GM12873 (cell line): Measurements from ENCODE around the gene ZIC5.

Experiments used
- TF ChIP-seq, protein P1 (sequence below): IDR thresholded peaks from 2 replicates; pipeline ENCODE4 v1.5.1; 2012; ENCODE audit warnings: low read depth, mild to moderate bottlenecking, moderate library complexity, low read length, control low read depth; ENCODE audit not compliant: insufficient read depth; ENCODE audit errors: missing control alignments

ZIC5 gene

DNA sequence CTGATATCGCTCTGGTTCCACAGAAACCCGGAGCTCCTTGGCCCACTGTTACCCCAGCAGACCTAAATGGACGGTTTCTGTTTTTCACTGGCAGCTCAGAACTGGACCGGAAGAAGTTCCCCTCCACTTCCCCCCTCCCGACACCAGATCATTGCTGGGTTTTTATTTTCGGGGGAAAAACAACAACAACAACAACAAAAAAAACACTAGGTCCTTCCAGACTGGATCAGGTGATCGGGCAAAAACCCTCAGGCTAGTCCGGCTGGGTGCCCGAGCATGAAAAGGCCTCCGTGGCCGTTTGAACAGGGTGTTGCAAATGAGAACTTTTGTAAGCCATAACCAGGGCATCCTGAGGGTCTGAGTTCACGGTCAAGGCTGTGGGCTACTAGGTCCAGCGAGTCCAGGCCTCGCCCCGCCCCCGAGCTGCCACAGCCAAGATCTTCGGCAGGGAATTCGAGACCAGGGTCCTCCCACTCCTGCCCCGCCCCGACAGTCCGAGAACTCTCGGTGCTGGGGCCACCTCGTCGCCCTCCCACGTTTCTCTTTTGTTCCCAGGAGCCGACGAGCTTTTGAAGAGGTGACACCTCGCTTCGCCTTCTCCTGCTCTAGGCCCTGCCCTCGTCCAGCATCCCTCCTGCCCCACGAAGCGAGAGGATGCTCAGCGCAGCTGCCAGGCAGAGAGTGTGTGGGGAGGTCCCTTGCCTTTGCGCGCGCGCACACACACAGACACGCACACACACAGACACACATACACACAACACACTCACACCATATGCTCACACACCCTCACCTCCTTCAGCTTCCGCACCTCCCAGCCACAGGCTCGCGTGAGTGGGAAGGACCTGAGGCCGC, 18.8 kb upstream of the ZIC5 start:
- TF ChIP-seq, protein P1, sequence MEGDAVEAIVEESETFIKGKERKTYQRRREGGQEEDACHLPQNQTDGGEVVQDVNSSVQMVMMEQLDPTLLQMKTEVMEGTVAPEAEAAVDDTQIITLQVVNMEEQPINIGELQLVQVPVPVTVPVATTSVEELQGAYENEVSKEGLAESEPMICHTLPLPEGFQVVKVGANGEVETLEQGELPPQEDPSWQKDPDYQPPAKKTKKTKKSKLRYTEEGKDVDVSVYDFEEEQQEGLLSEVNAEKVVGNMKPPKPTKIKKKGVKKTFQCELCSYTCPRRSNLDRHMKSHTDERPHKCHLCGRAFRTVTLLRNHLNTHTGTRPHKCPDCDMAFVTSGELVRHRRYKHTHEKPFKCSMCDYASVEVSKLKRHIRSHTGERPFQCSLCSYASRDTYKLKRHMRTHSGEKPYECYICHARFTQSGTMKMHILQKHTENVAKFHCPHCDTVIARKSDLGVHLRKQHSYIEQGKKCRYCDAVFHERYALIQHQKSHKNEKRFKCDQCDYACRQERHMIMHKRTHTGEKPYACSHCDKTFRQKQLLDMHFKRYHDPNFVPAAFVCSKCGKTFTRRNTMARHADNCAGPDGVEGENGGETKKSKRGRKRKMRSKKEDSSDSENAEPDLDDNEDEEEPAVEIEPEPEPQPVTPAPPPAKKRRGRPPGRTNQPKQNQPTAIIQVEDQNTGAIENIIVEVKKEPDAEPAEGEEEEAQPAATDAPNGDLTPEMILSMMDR, result no peak

DNA sequence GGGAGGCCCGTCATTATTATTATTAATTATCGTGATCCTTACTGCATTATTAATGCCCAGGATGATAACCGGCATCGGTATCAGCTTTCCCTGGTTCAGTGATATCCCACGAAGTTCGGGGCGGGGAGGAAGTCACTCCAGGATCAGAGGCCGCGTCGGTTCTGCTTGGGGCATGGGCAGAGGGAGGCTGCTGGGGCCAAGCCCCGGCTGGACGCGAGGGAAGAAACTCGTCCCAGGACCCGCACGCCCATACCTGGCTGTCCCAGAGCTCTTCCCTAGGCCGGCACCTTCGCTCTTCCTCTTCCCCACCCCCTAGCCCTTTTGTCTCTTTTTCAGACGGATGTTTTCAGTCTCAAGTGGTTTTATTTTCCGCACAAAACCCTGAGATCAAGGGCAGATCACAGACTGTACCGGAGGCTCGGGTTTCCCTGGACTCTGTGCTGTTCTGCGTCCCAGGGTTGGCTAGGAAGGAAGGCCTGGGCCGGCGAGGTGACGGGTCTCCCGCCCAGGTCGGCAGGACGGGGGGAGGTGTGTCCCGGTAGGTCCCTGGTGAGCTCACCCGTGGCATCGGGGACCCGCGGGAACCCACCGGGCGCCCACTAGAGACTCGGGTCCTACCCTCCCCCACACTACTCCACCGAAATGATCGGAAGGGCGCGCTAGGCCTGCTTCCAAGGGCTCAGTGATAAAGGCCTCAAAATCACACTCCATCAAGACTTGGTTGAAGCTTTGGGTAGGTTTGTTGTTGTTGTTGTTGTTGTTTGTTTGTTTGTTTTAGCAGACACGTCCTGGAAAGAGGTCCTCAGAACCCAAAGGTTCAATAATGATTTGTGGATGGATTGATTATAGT, 17.9 kb upstream of the ZIC5 start:
- TF ChIP-seq, protein P1, result no peak

DNA sequence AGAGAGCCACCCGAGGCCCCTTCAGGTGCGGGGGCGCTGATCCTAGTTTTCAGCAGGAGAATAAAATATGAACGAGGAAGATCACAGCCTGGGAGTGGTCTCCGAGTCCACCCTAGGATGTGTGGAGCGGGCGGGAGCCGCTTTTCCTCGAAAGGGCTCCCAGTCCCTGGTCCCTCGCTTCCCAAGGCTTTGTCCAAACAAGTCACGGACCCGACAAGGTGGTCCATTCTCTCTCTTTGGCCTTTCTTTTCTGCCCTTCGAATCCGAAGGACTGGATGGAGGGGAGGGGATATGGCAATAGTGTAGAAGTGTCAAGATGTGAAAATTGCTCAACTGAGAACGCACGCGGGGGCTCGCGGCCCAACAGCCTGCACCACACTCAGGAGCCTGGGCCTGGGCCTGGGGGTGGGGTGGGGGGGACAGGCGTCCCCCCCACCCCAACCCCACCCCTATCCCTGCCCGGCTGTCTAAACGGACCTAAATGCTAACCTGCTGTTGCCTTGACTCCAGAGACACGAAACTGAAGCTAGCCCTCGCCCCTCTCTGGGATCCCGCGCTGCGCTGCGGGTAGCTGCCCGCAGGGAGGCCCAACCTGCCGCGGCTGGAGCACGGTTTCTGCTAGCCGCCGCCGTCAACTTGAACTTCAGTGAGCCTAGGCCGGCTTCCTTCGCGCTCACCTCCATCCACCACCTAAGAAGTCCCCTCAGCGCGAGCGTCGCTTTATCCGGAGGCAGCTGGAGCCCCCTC, 17.1 kb upstream of the ZIC5 start:
- TF ChIP-seq, protein P1, result no peak

DNA sequence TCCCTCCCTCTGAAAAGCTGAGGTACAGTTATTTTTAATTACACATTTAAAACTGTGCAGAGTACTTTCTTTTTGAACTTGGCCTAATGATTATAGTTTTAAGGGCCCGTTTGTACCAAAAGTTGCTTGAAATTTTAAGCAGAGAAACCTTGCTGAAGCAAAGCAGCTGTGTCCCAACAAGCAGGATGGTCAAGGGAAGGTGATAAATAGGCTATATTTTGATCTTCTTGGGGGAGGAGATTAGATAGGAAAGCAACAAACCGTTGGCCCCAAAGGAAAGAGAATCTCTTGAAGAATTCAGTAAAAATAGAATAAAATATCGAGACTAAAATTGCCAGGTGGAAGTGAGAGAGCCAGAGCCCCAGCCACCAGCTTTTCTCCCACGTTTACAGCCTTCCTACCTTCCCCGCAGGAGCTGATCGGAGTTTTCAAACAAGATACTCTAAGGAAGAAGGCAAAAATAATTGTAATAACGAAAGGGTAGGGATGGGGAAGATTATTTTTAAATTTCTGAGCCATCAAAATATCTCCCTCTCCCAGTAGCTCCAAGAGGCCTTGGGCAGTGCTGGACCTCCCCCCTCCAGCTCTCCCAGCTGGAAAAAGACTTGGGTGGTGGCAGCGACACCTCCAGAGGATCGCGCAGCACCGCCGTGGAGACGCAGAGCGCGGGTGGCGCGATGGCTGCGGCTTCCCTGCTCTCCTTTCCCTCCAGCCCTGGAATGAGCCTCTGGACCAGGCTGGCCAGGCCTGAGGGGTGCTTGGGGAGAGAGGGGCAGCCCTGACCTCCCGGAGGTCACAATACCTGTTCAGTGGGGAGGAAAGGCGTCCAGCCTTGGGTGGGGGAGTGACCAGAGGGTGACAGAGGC, 15.8 kb upstream of the ZIC5 start:
- TF ChIP-seq, protein P1, result no peak

DNA sequence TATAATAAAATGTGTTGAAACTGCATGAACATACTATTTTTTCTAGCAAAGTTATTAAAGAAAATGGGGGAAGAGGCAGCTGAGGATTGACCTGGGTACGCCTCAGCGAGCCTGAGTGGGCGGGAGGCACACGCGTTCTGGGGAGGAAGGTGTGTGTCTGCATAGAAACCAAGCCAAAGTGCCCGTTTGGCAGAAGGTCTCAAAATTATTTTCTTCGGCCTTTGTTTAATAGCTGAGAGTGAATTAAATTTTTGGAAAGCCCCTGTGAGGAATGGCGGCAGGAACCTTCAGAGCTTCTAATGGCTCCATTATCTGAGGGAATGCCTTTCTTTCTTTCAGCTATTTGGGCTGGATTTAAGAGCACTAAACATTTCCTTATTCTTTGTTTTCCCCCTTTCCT, 15.2 kb upstream of the ZIC5 start:
- TF ChIP-seq, protein P1, result no peak

DNA sequence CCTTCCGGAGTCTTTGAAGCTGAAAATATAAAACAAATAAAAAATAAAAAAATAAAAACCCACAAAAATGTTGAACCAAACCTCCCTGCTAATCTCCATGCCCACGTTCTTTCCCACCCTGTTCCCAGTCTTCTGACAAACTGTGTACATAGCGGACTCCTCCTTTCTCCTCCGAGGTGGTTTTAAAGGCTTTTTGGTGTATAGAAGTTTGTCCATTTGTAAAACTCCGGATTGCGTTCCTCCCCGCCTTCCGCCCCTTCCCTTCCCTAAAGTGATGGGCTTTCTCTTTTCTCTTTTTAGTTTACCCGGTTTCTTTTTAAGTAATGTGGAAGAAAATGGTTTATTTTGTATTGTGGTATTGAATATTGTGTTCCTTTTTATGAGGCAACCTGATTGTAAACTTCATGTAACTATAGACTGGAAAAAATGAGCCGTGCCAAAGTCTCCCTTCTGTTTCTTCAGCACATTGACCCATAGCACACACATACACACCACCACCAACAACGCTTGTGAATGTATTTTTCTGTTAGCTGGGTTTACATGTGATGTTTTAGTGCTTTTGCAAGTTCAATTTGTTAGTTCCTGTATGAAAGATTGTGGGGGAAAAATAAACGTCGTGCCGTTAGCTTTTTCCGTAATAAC, 14.4 kb upstream of the ZIC5 start:
- TF ChIP-seq, protein P1, result no peak
